Tibial artery (tissue), 4 donors: ENCODE results near the gene ITGB1BP1.
A peak's percentile ranks its signal among the peaks of the same experiment; 100 is the strongest.

Experiments
- DNase-seq, 2 donors: peaks; one replicate each; pipeline ENCODE4 v3.0.0-alpha.2; 2019
- H3K27ac ChIP-seq, 2 donors: fragments of 200-600 bp; sonication (generic) in 1 of 2; 1 replicate in 1 of 2; 2 replicates in 1 of 2; pipeline ENCODE4 v1.5.1; 2018 to 2019; ENCODE audit warnings: mild to moderate bottlenecking in 1 of 2
- H3K27me3 ChIP-seq, 2 donors: fragments of 200-600 bp; sonication (generic) in 1 of 2; one replicate each; pipeline versions ENCODE4 v1.5.1 to v1.6.0; 2016 to 2019
- H3K36me3 ChIP-seq, 3 donors: fragments of 200-600 bp; sonication (generic) in 2 of 3; one replicate each; pipeline ENCODE4 v1.5.1; 2016 to 2019; ENCODE audit warnings: mild to moderate bottlenecking in 2 of 3
- H3K4me1 ChIP-seq, 4 donors: fragments of 200-600 bp; sonication (generic) in 2 of 4; 1 replicate in 3 of 4; 2 replicates in 1 of 4; pipeline ENCODE4 v1.5.1; 2016 to 2019
- H3K4me3 ChIP-seq, 2 donors: fragments of 200-600 bp; sonication (generic) in 1 of 2; 1 replicate in 1 of 2; 2 replicates in 1 of 2; pipeline ENCODE4 v1.5.1; 2018 to 2019; ENCODE audit warnings: mild to moderate bottlenecking in 2 of 2
- H3K9me3 ChIP-seq, 3 donors: fragments of 200-600 bp; sonication (generic) in 1 of 3; one replicate each; pipeline ENCODE4 v1.5.1; 2016 to 2019
- CTCF ChIP-seq, 2 experiments: fragments of 200-600 bp in 1 of 2; fragments of 450-650 bp in 1 of 2; IDR thresholded peaks; one replicate each; pipeline ENCODE4 v1.5.1; 2017 to 2019; ENCODE audit warnings: antibody characterized with exemption in 2 of 2, mild to moderate bottlenecking in 1 of 2, moderate library complexity in 1 of 2
- intact Hi-C: fragments of 100-400 bp; cut with DNase I; formaldehyde crosslinking; loops from one replicate; pipeline ENCODE4 v1.15.0; 2023; ENCODE audit warnings: low total_unique reads

ITGB1BP1 gene

DNA sequence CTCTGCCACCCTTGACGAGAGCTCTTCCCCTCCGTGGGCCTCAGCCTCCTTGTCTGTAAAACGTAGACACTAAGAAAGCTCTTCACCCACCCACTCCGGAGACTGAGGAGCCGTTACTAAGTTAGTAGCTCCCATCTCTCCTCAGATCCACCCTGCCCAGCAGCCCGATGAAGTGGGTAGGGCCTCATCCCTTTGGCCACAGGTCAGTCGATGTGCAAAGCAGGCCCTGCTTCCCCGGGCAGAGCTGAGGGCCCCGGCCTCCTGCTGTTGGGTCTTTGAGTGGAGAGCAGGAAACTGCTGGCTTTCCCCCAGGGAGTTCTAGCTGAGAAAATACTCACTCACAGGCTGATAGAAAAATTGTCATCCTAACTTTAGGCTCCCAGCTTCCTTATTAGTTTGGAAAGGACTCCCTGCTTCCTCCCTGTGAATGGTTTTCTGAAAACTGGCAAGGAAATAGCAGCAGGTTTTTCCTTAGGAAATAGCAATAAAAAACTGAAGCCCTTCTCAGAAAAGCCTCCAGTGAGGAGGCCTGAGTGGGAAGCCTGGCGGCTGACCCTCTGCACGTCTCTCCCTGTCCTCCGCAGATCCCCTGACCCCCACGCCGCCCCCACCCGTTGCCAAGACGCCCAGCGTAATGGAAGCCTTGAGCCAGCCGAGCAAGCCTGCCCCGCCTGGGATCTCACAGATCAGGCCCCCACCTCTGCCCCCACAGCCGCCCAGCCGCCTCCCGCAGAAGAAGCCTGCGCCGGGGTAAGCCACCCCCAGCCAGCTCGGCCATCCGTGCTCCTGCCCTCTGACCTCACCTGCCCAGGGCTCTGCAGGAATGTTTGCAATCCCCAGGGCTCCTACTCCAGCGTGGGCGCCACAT is 30.2 kb downstream of the ITGB1BP1 start:
- Histone ChIP-seq H3K27me3 (no peaks in the 10 kb centered on the region), H3K4me1 (no peaks in the 10 kb centered on the region), H3K27ac (peak overlapping the region; percentile 44 to 51), H3K4me3 (no peak overlapping the region), H3K36me3 (peaks cover 46 to 74% (median 67%) of the 10 kb centered on the region in 3 donors), H3K9me3 (no peaks in the 10 kb centered on the region)
- DNase-seq, result peak in 1 of 2 donors; percentile 67
- intact Hi-C loops, result no loop called here
- TF ChIP-seq CTCF (IDR thresholded peaks at IDR 0.05), result no peak

DNA sequence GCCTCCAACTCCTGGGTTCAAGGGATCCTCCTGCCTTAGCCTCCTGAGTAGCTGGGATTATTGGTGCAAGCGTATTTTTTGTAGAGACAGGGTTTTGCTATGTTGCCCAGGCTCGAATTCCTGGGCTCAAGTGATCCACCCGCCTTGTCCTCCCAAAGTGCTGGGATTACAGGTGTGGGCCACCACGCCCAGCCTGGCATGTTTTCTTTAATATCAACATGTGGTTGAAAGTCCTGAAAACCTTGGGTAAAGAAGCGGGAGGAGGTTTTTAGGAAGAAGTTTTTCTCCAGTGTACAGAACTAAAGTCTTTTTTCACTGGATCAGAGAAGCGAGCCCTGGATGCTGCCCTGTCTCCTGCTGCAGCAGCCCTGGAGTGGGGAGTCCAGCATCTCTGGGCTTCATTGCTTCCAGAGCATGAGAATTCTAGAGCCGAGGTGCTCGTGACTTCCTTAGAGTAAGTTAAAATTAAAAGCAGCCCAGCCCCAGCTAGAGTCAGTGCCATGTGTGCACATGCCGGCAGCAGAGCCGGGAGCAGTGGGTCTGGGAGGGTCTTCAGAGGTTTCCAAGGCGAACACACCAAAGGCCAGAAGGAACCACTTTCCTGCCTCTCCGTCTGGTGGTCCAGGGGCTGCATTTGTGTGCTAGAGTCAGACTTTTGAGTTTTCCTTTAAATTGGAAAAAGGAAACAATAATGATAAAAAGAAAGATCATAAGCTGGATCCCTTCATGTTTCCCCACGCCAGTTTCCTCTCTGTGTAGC is 31.2 kb downstream of the ITGB1BP1 start:
- intact Hi-C loops, result no loop called here
- Histone ChIP-seq H3K9me3 (no peaks in the 10 kb centered on the region), H3K4me3 (no peak overlapping the region), H3K4me1 (no peaks in the 10 kb centered on the region), H3K36me3 (peaks cover 46 to 82% (median 73%) of the 10 kb centered on the region in 3 donors), H3K27ac (peak overlapping the region; percentile 44 to 51), H3K27me3 (no peaks in the 10 kb centered on the region)
- TF ChIP-seq CTCF (IDR thresholded peaks at IDR 0.05), result no peak
- peak in 1 of 2 donors; percentile 53 for DNase-seq

DNA sequence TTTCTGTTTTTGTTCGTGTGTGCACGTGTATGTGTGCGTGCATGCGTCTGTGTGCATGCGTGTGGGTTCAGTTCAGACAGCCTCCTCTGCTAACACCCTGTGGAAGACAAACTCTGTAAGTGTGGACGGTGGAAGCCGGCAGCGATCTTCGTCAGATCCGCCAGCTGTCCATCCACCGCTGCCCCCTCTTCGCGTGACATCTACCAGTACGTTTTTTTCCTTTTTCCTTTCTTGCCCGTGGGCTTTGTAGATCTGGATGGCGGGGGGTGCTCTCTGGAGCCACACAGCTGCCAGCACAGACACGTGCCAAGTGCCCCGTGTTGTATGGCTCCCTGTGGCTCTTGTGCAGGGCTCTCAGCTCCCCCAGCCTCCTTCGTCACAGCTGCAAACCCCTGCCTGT is 32.3 kb downstream of the ITGB1BP1 start:
- no peak overlapping the region for H3K4me3 ChIP-seq
- H3K9me3 ChIP-seq, result no peaks in the 10 kb centered on the region
- H3K36me3 ChIP-seq, result peaks cover 39 to 80% (median 68%) of the 10 kb centered on the region in 3 donors
- H3K27me3 ChIP-seq, result no peaks in the 10 kb centered on the region
- peak in 1 of 2 donors; percentile 37 for DNase-seq
- no peaks in the 10 kb centered on the region for H3K4me1 ChIP-seq
- no peak for TF ChIP-seq CTCF (IDR thresholded peaks at IDR 0.05)
- intact Hi-C loops, result no loop called here
- no peak overlapping the region for H3K27ac ChIP-seq

- Histone ChIP-seq H3K4me1 (no peaks in the 10 kb centered on the region), H3K27ac (no peak overlapping the region), H3K27me3 (no peaks in the 10 kb centered on the region), H3K36me3 (peaks cover 37 to 83% (median 71%) of the 10 kb centered on the region in 3 donors), H3K9me3 (no peaks in the 10 kb centered on the region), H3K4me3 (no peak overlapping the region)
- TF ChIP-seq CTCF (IDR thresholded peaks at IDR 0.05), result no peak
- peak in 1 of 2 donors; percentile 41 for DNase-seq
- intact Hi-C loops, result no loop called here
Observed at GRCh38 chr2:9390151-9390850, 33.0 kb downstream of the ITGB1BP1 start.
